ENCODE measurements around the gene NAXE.

NAXE gene

DNA sequence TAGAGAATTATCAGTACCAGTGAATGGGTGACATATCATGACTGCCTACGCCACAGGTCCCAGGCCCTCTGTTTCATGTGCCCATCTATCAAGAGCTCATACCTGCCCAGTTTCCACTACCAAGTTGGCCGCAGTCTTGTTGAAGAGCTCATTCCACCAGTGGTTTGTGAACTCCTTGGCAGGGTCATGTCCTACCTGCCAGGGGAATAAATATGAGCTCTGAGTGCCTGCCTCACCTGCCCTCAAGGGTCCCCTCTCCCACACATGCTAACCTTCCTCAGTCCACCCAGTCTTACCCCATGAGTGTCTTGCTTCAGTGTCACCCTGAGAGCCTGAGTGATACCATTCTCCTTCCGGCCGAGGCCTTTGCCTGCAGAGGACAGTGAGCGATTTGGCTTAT is 6.5 kb downstream of the NAXE start:
- no peak overlapping the region for H3K4me3 ChIP-seq (ENCODE audit: low read depth, low read length)
- DNase-seq (ENCODE audit: low read depth): no peak
- TF ChIP-seq, protein P1, sequence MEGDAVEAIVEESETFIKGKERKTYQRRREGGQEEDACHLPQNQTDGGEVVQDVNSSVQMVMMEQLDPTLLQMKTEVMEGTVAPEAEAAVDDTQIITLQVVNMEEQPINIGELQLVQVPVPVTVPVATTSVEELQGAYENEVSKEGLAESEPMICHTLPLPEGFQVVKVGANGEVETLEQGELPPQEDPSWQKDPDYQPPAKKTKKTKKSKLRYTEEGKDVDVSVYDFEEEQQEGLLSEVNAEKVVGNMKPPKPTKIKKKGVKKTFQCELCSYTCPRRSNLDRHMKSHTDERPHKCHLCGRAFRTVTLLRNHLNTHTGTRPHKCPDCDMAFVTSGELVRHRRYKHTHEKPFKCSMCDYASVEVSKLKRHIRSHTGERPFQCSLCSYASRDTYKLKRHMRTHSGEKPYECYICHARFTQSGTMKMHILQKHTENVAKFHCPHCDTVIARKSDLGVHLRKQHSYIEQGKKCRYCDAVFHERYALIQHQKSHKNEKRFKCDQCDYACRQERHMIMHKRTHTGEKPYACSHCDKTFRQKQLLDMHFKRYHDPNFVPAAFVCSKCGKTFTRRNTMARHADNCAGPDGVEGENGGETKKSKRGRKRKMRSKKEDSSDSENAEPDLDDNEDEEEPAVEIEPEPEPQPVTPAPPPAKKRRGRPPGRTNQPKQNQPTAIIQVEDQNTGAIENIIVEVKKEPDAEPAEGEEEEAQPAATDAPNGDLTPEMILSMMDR (IDR thresholded peaks at IDR 0.05; ENCODE audit: insufficient read depth, low read depth, low read length, missing control alignments): no peak

DNA sequence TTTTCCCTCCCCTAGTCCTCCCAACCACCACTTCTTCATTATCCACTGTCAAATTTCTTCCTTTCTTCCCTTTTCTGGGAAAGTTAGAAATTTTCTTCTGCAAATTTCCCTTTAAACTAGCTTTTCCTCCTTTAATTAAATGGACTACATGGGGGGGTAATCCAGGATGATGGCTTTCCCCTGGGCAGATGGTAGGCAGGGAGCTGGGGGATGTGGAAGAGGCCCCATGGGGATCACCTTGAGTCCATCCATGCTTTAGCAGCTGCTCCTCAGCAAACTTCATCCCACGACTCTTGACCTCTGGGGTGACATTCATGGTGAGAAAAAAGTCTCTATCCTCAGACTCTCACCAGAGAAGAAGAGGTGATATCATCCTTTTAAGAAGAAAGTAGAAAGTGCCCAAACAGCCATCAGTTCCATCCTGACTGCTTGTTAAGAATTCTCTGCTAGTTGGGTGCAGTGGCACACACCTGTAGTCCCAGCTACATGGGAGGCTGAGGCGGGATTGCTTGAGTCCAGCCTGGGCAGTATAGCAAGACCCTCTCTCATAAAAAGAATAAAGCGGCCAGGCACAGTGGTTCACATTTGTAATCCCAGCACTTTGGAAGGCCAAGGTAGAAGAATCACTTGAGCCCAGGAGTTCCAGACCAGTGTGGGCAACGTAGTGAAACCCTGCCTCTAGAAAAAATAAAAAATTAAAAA is 7.3 kb downstream of the NAXE start:
- DNase-seq (ENCODE audit: low read depth): no peak
- no peak overlapping the region for H3K4me3 ChIP-seq (ENCODE audit: low read depth, low read length)
- TF ChIP-seq, protein P1 (IDR thresholded peaks at IDR 0.05; ENCODE audit: insufficient read depth, low read depth, low read length, missing control alignments): no peak

DNA sequence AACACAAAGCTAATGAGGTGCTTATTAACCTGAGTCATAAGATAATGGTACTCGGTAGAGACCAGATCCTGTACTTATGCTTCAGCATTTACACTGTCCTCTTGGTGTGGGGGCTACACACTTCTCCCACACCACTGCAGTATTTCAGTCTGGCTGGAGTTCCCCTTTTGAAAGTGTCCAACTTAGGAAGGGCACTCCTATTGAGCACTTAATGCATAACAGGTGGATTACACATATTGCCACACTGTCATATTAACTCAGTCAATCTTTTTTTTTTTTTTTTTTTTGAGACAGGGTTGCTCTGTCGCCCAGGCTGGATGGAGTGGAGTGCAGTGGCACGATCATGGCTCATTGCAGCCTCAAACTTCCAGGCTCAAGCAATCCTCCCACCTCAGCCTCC is 8.2 kb downstream of the NAXE start:
- TF ChIP-seq, protein P1 (IDR thresholded peaks at IDR 0.05; ENCODE audit: insufficient read depth, low read depth, low read length, missing control alignments): no peak
- peak; percentile 67 for DNase-seq (ENCODE audit: low read depth)
- H3K4me3 ChIP-seq (ENCODE audit: low read depth, low read length): peak overlapping the region; percentile 100; the same call in 1 of the 2 replicates

DNA sequence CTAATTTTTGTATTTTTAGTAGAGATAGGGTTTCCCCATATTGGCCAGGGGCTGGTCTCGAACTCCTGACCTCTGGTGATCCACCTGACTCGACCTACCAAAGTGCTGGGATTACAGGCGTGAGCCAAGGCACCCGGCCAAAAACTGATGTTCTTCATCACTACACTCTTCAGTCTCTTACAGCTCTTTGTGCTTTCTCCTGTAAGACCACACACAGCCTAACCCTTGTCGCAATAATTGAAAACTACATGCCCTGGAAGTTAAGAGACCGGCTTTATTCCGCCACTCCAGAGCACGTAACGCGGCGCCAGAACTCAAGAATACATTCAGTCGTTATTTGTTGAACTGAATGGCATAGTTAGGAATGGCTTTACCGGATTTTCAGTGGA is 9.2 kb downstream of the NAXE start:
- peak; percentile 26 for DNase-seq (ENCODE audit: low read depth)
- TF ChIP-seq, protein P1 (IDR thresholded peaks at IDR 0.05; ENCODE audit: insufficient read depth, low read depth, low read length, missing control alignments): no peak
- H3K4me3 ChIP-seq (ENCODE audit: low read depth, low read length): peak overlapping the region; percentile 100

DNA sequence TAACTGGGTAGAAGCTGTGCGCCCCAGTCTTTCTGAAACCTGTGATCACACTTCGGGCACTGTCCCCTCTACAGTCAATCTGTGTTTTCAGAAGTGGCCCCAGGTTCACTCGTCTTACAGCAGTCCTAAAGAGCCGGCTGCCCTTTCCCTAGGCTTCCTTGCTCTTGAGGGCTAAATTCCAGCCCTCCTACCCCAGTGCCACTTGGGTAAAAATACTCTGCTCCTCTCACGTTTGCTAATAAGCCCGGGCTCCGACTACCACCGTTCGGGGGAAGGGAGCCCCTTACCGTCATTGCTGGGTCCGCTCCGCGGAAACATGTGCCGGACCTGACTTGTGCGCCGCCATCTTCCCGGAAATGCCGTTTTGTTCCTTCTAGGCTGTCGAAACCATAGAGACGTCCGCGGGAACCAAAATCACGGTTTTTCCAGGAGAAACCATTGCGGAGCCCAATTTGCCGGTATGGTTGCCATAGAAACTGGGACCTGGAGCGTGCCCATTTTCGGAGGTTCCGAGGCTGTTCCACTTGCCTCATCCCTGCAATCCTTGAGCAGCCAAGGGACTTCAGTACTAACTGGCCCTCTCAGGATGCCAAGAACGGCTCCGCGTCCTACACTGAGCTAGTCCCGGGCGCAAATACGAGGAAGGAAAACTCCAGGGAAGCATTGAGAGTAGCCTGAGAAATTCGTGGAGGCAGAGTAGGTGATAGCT is 9.7 kb downstream of the NAXE start, which contains the start of gene GPATCH4:
Gene GPATCH4 (minus strand): TSS at position 358 of the 709 bp plus-strand sequence.
- DNase-seq (ENCODE audit: low read depth): peak; percentile 91
- TF ChIP-seq, protein P1 (IDR thresholded peaks at IDR 0.05; ENCODE audit: insufficient read depth, low read depth, low read length, missing control alignments): no peak
- H3K4me3 ChIP-seq (ENCODE audit: low read depth, low read length): peak within 1 kb of the TSS; percentile 100

DNA sequence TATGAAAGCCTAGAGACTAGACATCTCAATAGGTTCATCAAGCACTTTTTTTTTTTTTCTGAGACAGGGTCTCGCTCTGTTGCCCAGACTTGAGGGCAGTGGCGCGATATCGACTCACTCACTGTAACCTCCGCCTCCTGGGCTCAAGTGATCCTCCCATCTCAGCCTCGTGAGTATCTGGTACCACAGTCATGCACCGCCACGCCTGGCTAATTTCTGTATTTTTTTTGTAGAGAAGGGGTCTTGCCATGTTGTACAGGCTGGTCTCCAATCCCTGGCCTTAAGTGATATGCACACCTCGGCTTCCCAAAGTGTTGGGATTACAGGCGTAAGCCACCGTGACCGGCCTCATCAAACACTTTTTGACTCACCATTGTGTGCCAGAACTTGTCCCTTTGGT is 10.3 kb downstream of the NAXE start:
- peak; percentile 65 for DNase-seq (ENCODE audit: low read depth)
- TF ChIP-seq, protein P1 (IDR thresholded peaks at IDR 0.05; ENCODE audit: insufficient read depth, low read depth, low read length, missing control alignments): no peak
- H3K4me3 ChIP-seq (ENCODE audit: low read depth, low read length): peak overlapping the region; percentile 100
